Measurements from ENCODE around the gene PROZ.

DNA sequence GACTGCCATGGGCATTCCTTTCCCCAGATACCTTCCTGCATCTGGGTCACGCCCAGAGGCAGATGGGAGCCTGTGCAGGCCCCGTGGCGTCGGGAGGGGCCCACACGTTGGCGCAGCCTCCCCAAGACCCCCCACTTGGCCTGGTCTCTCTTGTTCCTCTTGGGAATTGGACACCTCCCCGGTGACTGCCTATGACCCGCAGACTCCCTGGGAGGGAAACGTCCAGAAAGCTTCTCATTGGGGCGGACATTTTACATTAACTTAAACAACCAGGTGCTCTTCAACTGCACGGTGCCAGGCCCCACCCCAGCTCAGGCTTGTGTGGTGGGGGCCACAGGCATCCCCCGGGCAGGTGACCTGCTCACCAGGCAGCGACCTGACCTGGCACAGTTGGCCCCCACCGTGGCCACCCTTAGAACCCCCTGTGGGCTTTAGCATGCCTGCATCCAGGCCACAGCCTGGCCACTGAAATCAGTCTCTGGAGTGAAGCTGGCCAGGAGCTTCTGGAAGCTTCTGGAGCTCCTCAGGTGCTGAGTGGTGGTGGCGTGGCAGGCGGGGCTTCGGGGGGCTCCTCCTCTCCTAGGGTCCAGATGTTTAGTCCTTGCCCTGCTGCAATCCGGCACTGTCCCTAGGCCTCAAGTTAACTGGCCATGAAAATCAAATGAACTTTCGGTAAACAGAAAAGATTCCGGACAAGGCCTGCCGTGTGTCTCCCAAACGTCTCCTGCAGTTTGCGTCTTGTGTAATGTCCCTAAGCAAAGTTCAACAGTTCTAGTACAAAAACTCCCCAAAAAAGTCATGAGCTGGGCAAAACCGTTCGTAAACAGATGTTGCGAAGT lies 8.5 kb upstream of the PROZ start:
- TF ChIP-seq, protein P1, sequence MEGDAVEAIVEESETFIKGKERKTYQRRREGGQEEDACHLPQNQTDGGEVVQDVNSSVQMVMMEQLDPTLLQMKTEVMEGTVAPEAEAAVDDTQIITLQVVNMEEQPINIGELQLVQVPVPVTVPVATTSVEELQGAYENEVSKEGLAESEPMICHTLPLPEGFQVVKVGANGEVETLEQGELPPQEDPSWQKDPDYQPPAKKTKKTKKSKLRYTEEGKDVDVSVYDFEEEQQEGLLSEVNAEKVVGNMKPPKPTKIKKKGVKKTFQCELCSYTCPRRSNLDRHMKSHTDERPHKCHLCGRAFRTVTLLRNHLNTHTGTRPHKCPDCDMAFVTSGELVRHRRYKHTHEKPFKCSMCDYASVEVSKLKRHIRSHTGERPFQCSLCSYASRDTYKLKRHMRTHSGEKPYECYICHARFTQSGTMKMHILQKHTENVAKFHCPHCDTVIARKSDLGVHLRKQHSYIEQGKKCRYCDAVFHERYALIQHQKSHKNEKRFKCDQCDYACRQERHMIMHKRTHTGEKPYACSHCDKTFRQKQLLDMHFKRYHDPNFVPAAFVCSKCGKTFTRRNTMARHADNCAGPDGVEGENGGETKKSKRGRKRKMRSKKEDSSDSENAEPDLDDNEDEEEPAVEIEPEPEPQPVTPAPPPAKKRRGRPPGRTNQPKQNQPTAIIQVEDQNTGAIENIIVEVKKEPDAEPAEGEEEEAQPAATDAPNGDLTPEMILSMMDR (IDR thresholded peaks at IDR 0.05; ENCODE audit: insufficient read depth, low read depth, low read length) = no peak
- no peak for TF ChIP-seq EZH2 (IDR thresholded peaks at IDR 0.05; ENCODE audit: insufficient read depth, low read length)

Data from astrocyte (in vitro differentiated cells and primary cell).